Esophagus muscularis mucosa (tissue), 3 donors: ENCODE measurements around the gene PRKRIP1.

Source experiments
- CTCF ChIP-seq, 3 experiments: fragments of 200-600 bp in 2 of 3; fragments of 450-650 bp in 1 of 3; sonication (generic) in 2 of 3; IDR thresholded peaks; one replicate each; pipeline ENCODE4 v1.5.1; 2017 to 2019; ENCODE audit warnings: antibody characterized with exemption in 3 of 3, mild to moderate bottlenecking in 2 of 3, moderate library complexity in 1 of 3
- EP300 ChIP-seq: sonication (generic); formaldehyde crosslinking; IDR thresholded peaks from one replicate; pipeline ENCODE4 v1.6.1; 2017; ENCODE audit warnings: antibody characterized with exemption

- TF ChIP-seq CTCF (IDR thresholded peaks at IDR 0.05) = no peak
- no peak for TF ChIP-seq EP300
Measured at GRCh38 chr7:102460467-102460866, 64.3 kb downstream of the PRKRIP1 start.
